Astrocyte (in vitro differentiated cells and primary cell): ENCODE measurements around the gene RAB3IL1.

Experiments used
- CTCF ChIP-seq: IDR thresholded peaks from 2 replicates; pipeline ENCODE4 v1.5.1; 2011; ENCODE audit warnings: low read depth, mild to moderate bottlenecking, inconsistent platforms, low read length, moderate library complexity; ENCODE audit not compliant: insufficient read depth
- EZH2 ChIP-seq: IDR thresholded peaks from 2 replicates; pipeline ENCODE4 v1.6.1; 2012; ENCODE audit warnings: mild to moderate bottlenecking, low read length, inconsistent platforms; ENCODE audit not compliant: insufficient read depth

GRCh38 chr11:61911128-61911700, 6.2 kb downstream of the RAB3IL1 start:
- TF ChIP-seq CTCF (no peak), EZH2 (no peak)
